Heart left ventricle (tissue), 13 donors: ENCODE data around the gene TMEFF1.

Experiments
- POLR2A ChIP-seq, 2 donors: fragments of 450-650 bp; IDR thresholded peaks; one replicate each; pipeline ENCODE4 v1.6.1; 2017; ENCODE audit warnings: antibody characterized with exemption in 2 of 2, mild to moderate bottlenecking in 2 of 2, moderate library complexity in 2 of 2
- TF ChIP-seq, protein P1 (sequence below), 12 donors: fragments of 200-600 bp; sonication (generic) in 4 of 12; IDR thresholded peaks; one replicate each; pipeline versions ENCODE4 v1.5.0 to v1.8.0; 2018 to 2022; ENCODE audit warnings: antibody characterized with exemption in 12 of 12, mild to moderate bottlenecking in 5 of 12
- donor health status: ischemic (EF 13 %, LVEDD 7.1; RV severe dilation, severe dysfunction).
- donor health status: DM: no; HTN: yes; CAD: no.
- donor health status: DM: no; HTN: no; CAD: no.
- donor health status: ischemic (EF 25% LVEDD 6.9; RV normal size, moderate dysfunction).
- donor health status: ischemic (EF 25% LVEDD 5.7; RV mildly dilated, moderate dysfunction).
- donor health status: ischemic (EF 35%, LVEDD 5.7; RV mildly dilated, moderate dysfunction).
- donor health status: nonischemic (EF 11% LVEDD 7.7; RV severe dilation, severe dysfunction).
- donor health status: DM: yes; HTN: yes; CAD: no.
- donor health status: PGD.
- donor health status: ischemic (EF 29% LVEDD 5.4; RV normal size, mild dysfunction).
- donor health status: nonischemic (EF 23%, LVEDD 6.1; RV moderate dilation, normal function).

DNA sequence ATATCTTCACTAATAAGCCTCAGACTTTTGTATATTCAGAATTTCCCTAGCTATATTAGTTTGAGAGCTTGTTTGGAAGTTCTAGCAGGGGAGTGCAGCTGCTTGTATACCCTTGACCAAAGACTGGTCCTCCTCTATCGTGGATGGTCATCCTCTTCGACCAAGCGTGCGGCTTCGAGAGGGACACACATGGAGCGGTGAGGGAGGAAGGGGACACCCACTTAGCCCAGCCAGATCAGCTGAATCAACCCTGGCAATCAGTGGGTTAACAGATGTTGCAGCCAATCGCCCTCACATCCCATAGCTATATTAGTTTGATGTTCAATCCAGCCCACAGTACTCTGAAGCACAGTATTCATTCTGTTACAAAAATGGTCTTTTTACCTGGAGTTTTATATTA, 108.1 kb downstream of the TMEFF1 start:
- TF ChIP-seq, protein P1, sequence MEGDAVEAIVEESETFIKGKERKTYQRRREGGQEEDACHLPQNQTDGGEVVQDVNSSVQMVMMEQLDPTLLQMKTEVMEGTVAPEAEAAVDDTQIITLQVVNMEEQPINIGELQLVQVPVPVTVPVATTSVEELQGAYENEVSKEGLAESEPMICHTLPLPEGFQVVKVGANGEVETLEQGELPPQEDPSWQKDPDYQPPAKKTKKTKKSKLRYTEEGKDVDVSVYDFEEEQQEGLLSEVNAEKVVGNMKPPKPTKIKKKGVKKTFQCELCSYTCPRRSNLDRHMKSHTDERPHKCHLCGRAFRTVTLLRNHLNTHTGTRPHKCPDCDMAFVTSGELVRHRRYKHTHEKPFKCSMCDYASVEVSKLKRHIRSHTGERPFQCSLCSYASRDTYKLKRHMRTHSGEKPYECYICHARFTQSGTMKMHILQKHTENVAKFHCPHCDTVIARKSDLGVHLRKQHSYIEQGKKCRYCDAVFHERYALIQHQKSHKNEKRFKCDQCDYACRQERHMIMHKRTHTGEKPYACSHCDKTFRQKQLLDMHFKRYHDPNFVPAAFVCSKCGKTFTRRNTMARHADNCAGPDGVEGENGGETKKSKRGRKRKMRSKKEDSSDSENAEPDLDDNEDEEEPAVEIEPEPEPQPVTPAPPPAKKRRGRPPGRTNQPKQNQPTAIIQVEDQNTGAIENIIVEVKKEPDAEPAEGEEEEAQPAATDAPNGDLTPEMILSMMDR (IDR thresholded peaks at IDR 0.05) = no peak
- TF ChIP-seq POLR2A (IDR thresholded peaks at IDR 0.05) = no peak
